ENCODE measurements around the gene CARD19.
"Not testable (repeated sequence)": the region's sequence is repeated elsewhere in the genome, so short reads cannot be mapped to it uniquely, and the experiment has no call there.

The CARD19 gene

GRCh38 chr9:93139365-93140182, 43.6 kb downstream of the CARD19 start:
- TF ChIP-seq ZFX (IDR thresholded peaks at IDR 0.05; ENCODE audit: borderline replicate concordance), result no peak
- no peak for TF ChIP-seq CTCF (IDR thresholded peaks at IDR 0.05)

GRCh38 chr9:93141771-93142483, 45.9 kb downstream of the CARD19 start:
- TF ChIP-seq ZFX (IDR thresholded peaks at IDR 0.05; ENCODE audit: borderline replicate concordance) (no peak), CTCF (IDR thresholded peaks at IDR 0.05) (no peak)
- no peak overlapping the region for H3K27ac ChIP-seq

More at GRCh38 chr9:93139365-93140182, 43.6 kb downstream of the CARD19 start:
- no peak overlapping the region for H3K27ac ChIP-seq

GRCh38 chr9:93143830-93144530, 48.0 kb downstream of the CARD19 start:
- no peak for TF ChIP-seq CTCF (IDR thresholded peaks at IDR 0.05)
- no peak overlapping the region for H3K27ac ChIP-seq

GRCh38 chr9:93146696-93147095, 50.7 kb downstream of the CARD19 start:
- H3K27ac ChIP-seq, result not testable (repeated sequence)

GRCh38 chr9:93147632-93148031, 51.6 kb downstream of the CARD19 start:
- H3K27ac ChIP-seq, result no peak overlapping the region
- TF ChIP-seq ZFX (IDR thresholded peaks at IDR 0.05; ENCODE audit: borderline replicate concordance) (no peak), CTCF (IDR thresholded peaks at IDR 0.05) (no peak)

- no peak for TF ChIP-seq CTCF (IDR thresholded peaks at IDR 0.05)
- TF ChIP-seq ZFX (IDR thresholded peaks at IDR 0.05; ENCODE audit: borderline replicate concordance), result no peak
Observed at GRCh38 chr9:93148721-93149120, 52.7 kb downstream of the CARD19 start.

GRCh38 chr9:93149361-93149760, 53.3 kb downstream of the CARD19 start:
- no peak for TF ChIP-seq CTCF (IDR thresholded peaks at IDR 0.05)
- TF ChIP-seq ZFX (IDR thresholded peaks at IDR 0.05; ENCODE audit: borderline replicate concordance), result no peak
- H3K27ac ChIP-seq, result no peak overlapping the region

More at GRCh38 chr9:93148721-93149120, 52.7 kb downstream of the CARD19 start:
- no peak overlapping the region for H3K27ac ChIP-seq
